GM18861 (cell line): ENCODE results near the gene HDAC4.

Source experiments
- ATAC-seq: cut with Tn5 transposase; IDR thresholded peaks from one replicate; pipeline ENCODE4 v1.9.1; 2021; ENCODE audit not compliant: unreplicated experiment

Gene HDAC4

GRCh38 chr2:239244625-239245024 is 156.2 kb downstream of the HDAC4 start:
- ATAC-seq: no peak

DNA sequence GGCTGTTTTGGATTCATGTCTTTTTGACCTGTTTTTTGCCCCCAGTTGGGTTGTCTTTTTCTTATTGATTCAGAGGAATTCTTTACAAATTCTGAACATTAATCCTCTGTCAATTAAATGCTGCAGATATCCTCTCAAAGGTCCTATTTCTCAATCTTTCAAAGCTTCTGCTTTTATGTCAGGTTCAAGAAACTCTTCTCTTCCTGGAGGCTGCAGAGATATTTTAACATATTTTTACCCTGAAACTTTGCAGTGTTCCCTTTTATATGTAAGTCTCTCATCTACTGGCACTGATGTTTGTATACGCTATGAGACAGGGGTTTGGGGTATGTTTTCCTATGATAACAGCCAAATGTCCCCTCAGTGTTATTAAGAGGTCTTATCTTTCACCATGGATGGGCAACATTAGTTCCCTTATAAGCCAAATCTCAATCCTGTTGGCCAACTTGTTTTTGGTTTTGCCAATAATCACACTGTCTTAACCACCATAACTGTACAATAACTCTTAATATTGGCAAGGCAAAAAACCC is 159.3 kb downstream of the HDAC4 start:
- ATAC-seq: no peak

DNA sequence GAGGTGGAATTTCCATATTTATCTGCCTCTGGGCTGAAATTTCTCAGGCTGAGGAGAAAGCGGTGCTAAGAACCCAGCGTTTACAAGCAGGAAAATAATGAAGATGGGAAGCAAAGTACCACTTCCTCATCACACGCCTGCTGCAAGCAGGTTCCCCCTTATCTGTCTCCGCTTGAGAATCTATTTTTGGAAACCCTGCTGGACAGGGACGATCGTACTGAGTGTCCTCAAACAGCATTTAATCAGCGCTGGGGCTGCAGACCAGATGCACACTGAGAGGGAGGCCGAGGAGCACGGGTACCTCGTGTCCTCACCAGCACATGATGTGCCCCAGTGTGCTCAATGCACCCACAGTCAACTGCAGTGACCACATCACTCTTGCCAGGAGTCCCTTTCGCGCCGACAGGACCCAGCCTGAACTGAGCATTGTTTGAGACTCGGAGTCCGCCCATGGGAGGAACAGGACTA is 160.4 kb downstream of the HDAC4 start:
- no peak for ATAC-seq

DNA sequence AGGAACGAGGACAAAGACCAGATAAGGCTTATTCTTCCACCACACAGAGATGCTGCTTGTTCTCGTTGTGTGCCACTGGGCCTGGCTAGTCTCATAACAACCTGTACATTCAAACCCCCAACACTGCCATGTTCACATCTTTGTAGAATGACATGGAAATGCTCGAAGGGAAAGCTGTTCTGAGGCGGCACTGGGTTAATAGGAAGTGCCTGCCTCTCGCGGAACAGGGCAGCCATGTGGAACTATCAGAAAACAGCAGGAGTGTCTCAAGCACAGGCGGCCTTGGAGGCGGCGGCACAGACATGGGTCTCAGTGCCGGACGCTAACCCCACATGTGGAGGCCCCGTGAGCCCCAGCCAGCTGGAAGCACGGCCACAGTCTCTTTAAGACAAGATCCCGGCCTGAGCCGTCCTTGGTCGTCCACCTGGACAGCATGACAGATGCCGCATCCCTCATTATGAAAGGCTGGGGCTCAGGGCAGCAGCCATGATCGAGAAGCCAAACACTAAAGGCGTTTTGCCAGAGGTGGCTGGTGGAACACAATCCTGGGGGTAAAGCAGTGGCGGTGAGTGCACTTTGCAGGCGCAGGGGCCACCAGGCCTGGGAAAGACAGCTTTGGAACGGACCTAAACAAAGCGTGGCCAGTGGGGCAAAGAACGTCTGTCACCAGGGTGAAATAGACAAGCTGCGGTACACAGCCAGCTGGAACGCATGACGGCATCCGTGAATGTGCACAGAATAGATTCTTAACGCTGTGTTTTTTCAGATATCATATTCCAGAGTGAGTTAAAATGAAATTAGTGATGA is 161.0 kb downstream of the HDAC4 start:
- no peak for ATAC-seq

DNA sequence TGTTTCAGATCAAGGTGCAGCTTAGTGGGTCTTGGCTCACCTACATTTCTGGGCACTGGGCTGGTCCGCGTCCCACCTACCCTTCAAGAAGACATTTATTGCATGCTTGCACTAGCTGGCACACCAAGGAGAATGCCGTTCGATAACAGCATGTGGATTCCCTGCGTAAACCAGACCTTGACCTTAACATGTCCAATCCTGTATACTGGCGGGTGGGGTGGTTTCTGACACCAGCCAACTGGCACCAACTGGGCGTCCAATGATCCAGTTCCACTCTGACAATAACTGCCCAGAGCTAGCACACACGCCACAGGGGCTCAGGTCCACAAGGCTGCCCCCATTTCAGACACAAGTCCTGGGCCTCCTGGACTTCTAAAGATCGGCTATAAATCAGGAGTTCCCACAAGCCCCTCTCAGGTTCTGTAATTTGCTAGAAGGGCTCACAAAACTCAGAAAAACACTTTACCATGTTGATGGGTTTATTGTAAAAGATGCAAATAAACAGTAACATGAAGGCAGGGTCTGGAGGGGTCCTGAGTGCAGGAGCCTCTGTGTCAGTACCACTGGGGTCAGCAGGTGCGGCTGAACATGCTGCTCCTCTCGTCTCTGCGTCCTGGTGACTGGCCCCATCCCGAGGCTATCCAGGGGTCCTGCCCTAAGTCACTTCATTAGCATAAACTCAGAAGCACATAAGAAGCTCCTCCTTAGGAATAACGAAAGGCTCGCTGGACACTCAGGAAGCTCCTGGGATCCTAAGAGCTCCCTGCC is 161.8 kb downstream of the HDAC4 start:
- ATAC-seq: no peak

DNA sequence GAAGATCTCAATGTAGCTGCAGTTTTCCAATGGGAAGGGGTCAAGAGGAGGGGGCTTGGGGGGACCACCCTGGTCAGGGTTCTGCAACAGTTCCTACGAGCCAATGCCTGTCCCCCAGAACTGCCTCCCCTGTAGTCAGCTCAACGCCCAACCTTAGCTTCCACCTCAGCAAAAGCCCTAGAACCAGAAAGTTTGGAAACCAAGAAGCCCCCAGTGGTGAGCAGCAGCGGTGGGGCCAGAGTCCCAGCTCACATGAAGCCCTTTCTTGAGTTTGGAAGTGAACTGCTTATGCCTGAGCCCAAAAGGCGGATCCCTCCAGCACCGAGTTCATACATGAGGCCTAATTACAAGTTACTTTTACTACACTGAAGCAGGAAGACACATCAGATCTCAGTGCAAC is 162.4 kb downstream of the HDAC4 start:
- no peak for ATAC-seq

- ATAC-seq: no peak
Measured at GRCh38 chr2:239236808-239237205, 164.0 kb downstream of the HDAC4 start.

DNA sequence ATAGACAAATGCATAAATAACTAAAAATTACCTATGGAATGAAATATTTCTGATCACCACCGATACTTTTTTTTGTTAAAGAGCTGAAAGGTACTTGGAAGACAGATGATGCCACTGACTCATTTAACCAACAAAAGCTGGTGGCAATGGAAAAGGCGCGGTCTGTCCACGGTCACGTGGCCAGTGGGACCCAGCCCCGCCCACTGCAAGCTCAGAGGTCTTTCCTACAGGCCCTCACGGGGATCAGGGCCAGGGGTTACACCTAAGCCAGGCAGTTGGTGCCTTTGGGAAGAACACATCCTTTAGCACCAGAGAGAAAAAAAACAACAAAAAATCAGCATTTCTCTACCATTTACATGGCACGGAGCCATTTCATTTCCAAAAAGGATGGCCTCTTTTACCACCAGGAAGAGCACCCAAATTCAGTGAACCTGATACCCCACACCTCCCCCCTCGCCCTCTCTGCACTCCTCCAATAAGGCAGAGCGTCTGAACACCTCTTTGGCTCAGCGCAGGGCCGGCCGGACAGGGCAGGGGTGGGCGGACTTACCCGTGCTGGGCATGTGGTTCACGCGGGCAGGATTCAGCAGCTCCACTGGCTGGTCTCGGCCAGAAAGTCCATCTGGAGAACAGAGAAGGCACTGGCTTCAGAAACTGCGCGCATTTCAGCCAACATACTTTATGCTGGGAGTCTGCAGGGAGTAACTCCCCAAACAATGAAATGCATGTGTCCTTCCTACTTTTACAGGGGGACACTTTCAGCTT is 164.6 kb downstream of the HDAC4 start:
- no peak for ATAC-seq

DNA sequence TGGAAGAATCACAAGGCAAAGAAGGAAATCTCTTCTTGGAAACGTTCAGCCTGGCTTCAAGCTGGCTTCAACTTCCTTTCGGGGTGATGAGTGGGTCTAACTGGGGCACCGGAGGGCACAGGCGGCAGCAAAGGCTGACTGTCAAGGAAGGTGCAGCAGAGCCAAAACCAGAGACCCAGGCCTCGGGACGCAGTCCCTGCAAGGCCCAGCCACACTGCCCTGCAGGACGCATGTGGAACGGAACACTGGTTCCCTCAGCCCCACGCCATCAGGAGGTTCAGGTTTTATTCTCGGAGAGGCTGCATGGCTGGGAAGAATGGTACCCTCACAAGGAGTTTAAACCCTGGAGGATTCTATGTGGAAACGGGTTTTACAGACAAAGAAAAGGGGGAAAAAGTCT is 165.5 kb downstream of the HDAC4 start:
- ATAC-seq: no peak

DNA sequence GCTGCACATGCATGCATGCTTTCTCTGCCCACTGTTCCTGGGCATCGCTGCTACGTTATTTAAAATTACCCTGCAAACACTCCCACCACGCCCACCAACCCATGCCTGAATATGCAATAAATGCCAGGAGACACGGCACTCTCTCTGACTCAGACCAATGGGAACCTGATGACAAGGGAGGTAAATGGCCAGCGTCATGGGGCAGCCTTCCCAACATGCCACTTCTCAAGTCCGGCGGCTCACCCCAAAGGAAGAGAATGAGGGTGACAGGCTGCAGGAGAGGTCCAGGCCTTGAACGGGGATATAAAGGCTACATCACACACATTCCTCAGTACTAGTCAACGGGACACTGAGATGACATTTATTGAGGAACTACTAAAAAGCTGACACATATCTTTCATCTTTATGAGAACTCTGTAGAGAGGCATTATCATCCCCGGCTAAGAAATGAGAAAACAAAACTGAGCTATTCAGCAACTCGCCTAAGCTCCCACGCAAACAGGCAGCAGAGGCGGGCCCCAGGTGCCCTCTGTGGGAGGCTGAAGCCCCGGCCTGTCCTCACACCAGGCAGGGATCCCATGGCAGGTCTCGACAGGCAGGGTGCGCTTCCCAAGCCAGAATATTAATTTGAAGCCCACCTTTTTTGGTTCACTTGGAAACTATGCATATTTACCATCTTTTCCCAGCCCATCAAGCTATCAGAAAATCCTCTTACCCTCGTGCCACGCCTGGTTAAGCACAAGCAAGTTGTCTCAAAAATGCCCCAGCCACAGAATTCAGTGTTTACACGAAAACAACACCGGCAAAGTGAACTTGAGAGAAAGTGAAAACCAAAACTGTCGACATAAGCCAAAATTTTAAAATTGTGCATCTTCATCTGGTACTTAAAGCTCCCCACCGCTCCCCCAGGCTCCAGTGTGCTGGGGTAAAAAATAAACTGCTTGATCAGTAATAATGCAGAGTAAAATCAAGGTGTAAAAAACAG is 166.3 kb downstream of the HDAC4 start:
- no peak for ATAC-seq

GRCh38 chr2:239233576-239233975 is 167.2 kb downstream of the HDAC4 start:
- ATAC-seq: no peak

DNA sequence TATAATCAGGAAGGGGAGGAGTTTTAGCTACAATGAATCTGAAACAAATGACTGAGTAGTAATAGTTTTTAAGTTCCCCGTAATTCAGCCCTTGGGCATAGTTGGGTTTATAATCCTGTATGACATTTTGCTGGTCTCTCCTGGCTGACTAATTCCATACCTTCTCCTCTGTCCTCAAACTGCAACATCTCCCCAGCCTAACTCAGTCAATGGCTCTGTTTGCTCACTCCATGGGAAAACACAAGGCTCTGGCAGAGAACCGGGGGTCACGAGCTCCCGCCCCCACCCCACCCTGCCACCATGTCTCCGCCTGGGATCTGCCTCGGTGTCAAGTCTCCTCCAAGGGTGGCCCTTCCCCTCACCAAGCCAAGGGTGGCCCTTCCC is 168.6 kb downstream of the HDAC4 start:
- no peak for ATAC-seq

DNA sequence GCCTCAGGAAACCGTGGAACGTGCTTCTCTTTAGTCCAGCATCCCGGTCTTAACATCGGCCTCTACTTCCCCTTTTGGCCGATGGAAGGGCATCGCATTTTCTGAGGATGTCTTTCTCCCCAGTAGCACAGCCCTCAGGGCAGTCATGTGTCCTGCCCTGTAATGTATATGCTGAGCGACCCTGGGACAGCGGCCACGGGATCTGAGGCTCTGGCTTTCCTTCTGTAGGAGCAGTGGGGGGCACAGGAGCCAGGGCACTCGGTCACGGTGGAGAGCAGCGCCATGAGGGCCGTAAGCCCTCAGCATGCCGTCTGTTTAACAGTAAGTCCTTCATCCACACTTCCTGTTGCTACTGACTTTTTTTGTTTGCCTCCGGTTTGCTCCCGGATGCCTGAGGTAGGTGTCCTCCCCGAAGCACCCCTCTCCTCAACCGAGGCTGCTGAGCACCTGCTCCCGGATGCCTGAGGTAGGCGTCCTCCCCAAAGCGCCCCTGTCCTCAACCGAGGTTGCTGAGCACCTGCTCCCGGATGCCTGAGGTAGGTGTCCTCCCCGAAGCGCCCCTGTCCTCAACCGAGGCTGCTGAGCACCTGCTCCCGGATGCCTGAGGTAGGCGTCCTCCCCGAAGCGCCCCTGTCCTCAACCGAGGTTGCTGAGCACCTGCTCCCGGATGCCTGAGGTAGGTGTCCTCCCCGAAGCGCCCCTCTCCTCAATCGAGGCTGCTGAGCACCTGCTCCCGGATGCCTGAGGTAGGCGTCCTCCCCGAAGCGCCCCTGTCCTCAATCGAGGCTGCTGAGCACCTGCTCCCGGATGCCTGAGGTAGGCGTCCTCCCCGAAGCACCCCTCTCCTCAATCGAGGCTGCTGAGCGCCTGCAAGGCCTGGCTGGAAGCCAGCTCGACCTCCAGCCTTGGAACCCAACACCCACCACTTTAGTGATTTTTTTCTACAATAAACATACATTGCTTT is 169.3 kb downstream of the HDAC4 start:
- ATAC-seq: no peak

- ATAC-seq: no peak
Measured at GRCh38 chr2:239230318-239231052, 170.3 kb downstream of the HDAC4 start.

DNA sequence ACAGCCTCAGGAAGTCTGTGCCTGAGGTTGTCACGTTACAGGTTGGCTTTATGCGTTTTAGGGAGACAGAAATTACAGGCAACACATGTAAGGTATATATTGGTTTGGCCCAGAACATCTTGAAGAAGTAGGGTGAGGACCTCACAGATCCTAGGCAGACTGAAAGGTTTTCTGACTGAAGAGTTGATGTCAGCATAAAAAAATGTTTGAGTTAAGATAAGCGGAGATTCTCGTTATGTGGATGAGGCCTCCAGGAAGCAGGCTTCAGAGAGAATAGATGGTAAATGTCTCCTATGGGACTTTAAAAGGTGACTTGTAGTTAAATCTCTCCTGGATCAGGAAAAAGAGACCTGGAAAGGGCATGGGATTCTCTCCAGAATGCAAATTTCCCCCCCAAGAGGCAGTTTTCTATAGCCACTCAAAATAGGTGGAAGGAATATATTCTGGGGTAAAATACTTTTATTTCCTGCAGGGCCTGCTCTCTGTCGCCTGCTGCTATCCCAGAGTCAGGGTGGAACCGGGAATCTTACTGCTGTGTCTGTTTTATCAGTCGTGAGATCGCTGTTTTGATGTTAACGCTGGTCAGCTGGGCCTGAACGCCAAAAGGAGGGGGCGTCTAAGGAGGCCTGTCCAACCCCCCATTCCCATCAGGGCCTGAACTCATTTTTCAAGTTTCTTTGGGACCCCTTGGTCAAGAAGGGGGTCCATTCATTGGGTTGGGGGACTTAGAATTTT is 171.1 kb downstream of the HDAC4 start:
- ATAC-seq: no peak

DNA sequence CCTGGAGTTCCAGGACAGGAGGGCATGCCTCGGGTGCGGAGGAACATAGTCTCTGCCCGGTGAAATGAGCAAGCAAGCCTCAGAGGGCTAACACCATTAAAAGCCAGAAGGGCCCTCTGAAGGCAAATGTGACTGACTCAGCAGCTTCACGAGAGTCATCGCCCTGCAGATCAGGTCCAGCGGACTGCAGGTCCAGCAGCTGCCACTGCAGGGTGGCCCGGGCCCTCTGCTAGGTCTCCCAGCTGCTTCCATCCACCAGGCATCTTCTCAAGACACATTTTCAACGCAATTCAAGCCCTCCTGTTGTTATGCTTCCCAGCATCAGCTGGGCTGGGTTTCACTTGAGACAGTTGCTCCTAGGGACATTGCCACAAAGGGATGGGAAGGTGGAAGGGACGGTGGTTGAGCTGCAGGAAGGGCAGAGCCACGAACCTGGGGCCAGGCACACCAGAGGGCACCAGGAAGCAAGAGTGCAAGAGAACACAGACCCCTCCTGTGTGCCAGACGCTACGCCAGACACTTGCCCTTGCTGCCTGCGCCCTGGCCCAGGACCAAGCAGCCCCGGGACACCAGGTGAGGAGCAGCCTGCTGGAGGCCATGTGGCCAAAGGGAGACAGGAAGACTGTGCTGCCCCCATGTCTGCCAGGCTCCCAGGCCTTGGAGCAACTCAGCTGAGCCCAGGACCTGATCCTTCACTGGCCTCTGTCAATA is 173.0 kb downstream of the HDAC4 start:
- ATAC-seq: no peak
